ENCODE results near the gene MYL7.

The MYL7 gene

DNA sequence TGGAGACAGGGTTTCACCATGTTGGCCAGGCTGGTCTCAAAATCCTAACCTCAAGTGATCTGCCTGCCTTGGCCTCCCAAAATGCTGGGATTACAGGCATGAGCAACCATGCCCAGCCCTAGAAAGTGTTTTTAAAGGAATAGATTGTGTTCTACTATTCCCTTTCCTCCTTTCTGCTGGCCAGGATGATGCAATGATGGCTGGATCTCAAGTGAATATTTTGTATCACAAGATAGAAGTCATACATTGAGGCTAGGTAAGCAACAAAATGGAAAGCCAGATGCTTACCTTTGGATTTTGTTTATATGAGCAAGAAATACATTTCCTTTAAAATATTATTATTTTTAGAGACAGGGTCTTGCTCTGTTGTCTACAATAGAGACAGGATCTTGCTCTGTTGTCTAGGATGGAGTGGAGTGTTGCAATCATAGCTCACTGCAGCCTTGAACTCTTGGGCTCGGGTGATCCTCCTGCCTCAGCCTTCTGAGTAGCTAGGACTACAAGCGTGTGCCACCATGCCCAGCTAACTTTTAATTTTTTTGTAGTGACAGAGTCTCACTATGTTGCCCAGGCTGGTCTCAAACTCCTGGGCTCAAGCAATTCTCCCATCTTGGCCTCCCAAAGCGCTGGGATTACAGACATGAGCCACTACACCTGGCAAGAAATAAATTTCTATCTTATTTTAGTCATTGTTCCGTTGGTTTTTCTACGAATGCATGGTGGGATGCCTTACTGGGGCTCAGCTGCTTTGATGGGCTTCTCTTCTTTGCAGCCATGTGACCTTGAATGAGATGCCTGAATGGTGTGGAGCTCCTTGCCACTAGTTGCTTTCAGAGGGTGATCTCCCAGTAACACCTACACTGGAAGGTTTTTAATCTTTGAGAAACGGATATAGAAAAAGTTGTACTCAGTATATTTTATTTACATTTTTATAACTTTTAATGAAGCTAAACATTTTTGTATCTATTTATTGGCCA lies 42.8 kb downstream of the MYL7 start:
- no peak for DNase-seq

GRCh38 chr7:44097064-44097932 lies 43.8 kb downstream of the MYL7 start:
- DNase-seq, result no peak

- DNase-seq, result no peak
Measured at GRCh38 chr7:44096326-44096881, 44.7 kb downstream of the MYL7 start.

GRCh38 chr7:44095781-44096180 lies 45.4 kb downstream of the MYL7 start:
- DNase-seq, result no peak

DNA sequence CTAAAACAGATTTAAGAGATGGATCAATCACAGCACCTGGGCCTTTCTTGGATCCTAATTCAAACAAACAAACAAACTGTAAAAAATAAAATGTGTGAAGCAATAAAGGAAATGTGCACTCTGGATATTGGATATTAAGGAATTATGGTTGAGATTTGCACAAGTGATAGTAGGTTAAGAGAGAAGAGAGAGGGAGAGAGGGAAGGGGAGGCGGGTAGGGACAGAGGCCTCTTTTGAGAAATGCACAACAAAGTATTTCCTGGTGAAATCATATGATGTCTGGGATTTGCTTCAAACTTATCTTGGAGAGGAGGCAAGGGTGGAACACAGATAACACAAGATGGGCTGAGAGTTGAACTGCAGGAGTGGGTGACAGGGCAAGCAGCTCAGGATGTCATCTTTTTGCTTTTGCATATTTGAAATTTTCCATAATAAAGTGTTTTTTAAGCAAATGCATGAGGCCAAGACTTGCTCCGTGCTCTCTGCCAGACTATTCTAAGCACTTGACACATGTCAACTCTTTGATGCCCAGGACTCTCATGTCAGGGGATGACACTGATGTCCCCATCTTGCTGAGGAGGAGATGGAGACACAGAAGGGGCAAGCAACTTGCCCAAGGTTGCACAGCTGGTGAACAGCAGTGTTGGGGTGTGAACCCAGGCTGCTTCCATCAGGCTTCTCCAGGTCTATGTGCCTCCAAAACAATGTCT lies 46.1 kb downstream of the MYL7 start:
- DNase-seq, result no peak

- no peak for DNase-seq
Measured at GRCh38 chr7:44094365-44094764, 46.8 kb downstream of the MYL7 start.

DNA sequence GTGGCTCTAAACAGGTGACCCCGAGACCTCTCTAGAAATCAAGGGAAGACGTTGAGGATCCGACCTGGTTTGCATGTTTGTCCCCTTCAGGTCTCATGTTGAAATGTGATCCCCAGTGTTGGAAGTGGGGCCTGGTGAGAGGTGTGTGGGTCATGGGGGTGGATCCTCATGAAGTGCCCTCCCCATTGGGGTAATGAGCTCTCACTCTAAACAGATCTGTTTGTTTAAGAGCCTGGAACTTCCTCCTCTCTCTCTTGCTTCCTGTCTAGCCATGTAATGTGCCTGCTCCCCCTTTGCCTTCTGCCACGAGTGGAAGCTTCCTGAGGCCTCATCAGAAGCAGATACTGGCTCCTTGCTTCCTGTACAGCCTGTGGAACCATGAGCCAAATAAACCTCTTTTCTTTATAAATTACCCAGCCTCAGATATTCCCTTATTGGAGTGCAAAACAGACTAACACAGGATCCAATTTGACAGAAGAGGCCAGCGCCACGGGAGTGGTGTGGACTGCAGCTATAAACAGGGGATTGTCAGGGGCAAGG lies 48.0 kb downstream of the MYL7 start:
- no peak for DNase-seq

Measured in stimulated activated CD4-positive, alpha-beta T cell treated with anti-CD3 and anti-CD28 coated beads, Interleukin-2, amount 100 ng/mL, for 48 hours (primary cell).